GM19240 (cell line): Measurements from ENCODE around the gene CST2.
"Not testable (repeated sequence)": the region's sequence is repeated elsewhere in the genome, so short reads cannot be mapped to it uniquely, and the experiment has no call there.

ENCODE experiments used
- DNase-seq: peaks from one replicate; pipeline ENCODE4 v3.0.0; 2011; ENCODE audit warnings: low spot score; ENCODE audit not compliant: insufficient read length

The CST2 gene

DNA sequence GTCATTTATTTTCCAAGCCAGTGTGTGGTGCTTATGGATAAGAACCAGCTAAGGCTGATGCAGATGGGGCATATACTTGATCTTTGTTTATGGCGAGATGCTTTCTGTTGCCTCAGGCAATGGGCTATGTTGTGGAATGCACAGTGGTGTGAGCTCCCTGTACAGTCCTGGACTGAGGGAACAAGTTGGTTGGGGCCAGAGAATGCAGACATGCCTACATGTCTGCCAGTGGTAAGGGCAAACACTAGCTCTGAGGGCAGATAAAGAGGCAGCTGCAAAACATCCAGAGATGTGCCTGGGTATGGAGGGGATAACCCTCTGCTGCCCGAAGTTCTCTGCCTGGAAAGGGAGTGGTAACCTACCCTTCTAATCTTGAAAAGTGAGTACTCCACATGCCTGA is 16.2 kb downstream of the CST2 start:
- DNase-seq, result not testable (repeated sequence)

DNA sequence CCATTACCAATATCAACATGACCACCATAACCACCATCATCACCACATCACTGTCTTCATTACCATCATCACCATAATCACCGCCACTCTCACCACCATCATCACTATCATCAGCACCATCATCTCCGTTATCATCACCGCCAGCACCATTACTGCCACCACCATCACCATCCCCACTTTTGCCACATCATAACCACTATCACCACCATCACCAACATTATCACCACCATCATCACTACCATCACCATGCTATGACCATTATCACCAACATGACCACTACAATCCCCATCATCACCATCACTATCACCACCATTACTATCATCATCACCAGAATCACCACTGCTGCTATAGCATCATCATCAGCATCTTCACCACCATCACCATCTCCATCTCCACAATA is 25.7 kb downstream of the CST2 start:
- DNase-seq, result no peak

- not testable (repeated sequence) for DNase-seq
Measured at GRCh38 chr20:23799216-23799847, 27.2 kb downstream of the CST2 start.

- no peak for DNase-seq
Measured at GRCh38 chr20:23795526-23795925, 31.0 kb downstream of the CST2 start.

DNA sequence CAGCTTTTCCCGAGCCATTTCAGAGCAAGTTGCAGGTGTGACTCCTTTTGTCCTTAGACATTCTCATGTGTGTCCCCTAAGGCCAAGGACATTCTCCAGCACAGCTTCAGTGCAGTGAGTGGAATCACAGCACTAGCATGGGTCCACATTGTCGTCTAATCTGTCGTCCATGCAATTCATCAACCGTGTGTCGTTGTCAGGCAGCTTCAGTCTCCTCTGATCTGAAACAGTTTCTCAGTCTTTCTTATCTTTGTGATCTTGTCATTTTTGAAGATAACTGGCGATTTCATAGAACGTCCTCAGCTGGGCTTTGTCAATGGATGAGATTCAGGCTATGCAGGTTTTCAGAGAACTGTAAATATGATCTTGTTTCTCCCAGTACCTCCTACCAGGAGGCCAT is 31.7 kb downstream of the CST2 start:
- DNase-seq, result no peak

- no peak for DNase-seq
Measured at GRCh38 chr20:23794065-23794464, 32.5 kb downstream of the CST2 start.

DNA sequence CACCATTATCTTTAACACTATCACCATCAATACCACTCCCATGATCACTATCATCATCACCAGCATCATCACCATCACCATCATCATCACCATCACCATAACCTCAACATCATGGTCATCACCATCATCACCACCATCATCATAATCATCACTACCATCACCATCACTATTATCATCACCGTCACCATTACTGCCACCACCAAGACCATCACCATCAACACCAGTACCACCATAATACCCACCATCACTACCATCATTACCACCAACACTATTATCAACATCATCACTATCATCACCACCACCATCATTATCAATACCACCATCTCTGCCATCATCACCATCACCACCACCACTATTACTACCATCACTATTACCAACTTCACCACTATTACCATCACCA is 43.1 kb downstream of the CST2 start:
- DNase-seq, result no peak

DNA sequence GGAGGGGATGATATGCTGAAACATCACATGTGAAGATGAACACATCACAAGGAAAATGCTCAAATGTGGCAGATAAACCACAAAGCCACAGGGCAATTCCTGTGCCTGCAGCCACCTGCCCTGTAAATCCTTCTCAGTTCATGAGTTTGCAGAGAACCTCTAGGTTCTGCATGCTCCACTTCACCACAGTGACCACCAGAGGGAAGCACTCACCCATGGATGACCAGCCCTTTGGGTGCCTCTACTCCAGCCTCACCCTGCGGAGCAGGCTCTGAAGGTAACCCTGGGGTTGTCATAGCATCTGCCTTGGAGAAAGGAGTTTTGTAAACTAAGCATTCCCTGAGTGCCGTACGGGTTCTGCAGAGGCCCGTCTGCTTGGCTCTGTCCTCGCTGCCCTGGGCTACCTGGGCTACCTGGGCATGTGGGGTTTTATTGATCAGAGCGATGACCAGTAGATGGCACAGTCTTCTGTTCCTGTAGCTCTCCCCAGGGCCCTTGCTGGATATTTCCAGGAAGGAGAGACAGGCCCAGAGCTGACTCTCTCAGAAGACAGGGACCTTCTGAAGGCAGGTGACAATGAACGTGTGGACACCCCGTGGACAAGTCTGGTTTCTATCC is 44.1 kb downstream of the CST2 start:
- DNase-seq, result no peak

- not testable (repeated sequence) for DNase-seq
Measured at GRCh38 chr20:23778676-23779075, 47.9 kb downstream of the CST2 start.

DNA sequence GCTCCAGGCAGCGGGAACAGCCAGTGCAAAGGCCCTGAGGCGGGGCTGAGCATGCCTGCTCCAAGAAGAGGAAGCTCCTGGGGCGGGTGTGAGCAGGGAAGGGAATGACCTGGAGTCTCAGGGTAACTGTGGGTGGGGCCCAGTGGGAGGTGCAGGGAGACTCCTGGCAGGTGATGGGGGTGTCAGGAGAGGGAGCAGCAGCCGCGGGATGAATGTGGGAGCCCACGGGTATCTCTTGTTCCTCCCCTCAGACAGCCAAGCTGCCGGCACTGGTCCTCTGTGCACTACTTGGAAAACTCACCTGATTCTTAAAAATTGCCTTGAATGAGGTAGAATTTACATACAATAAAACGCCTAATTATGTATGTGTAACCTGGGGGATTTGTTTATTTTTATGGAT is 49.1 kb downstream of the CST2 start:
- not testable (repeated sequence) for DNase-seq

GRCh38 chr20:23776067-23776771 is 50.3 kb downstream of the CST2 start:
- no peak for DNase-seq

DNA sequence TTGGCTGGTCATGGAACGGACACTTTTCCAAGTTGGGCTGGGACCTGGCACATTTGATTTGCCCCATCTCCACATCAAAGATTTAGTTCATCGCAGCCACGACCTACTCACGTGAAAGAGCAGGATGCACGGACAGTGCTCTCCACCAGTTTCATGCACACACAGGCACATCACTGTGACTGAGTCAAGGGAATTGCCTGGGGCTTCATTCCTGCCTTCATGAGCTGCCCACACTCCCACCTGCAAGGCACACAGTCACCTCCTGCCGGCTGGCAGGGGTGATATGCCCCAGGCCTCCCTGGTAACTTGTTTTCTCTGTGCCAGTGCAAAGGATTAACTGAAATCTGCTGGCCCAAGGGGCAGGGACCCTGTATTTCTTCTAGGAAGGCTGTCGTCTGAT is 52.4 kb downstream of the CST2 start:
- no peak for DNase-seq
